K562 (cell line): ENCODE measurements around the gene KLK1. TPM values are rescaled to one million over a fixed set of nuclear protein-coding genes. Genes with fewer than 3 reads are reported as not detected.

ENCODE experiments used
- ATAC-seq: fragments of 200-7000 bp; cut with Tn5 transposase; 3 replicates; pipeline ENCODE4 v1.9.1; 2020; ENCODE audit warnings: moderate library complexity
- BruUV-seq: library from RNA; stranded (reverse); fragments of 400-500 nt; replicated peaks from 2 replicates; lab custom pipeline; 2021; lab: Mats Ljungman, UMichigan
- CTCF ChIA-PET: fragments of 300-600 bp; formaldehyde crosslinking; extraction: SDS; loops from one replicate; lab custom pipeline; 2021; ENCODE audit warnings: low intra/inter-chr PET ratio; lab: Yijun Ruan, JAX
- POLR2A ChIA-PET: fragments of 300-600, 350-650 bp; sonication (Branson Sonifier 250); formaldehyde crosslinking; extraction: SDS; loops from one replicate; lab custom pipeline; 2021; ENCODE audit warnings: antibody characterized with exemption, inconsistent platforms; lab: Yijun Ruan, JAX
- DNase-seq, 4 experiments: peaks; one replicate each; pipeline versions ENCODE4 v3.0.0 to v3.0.0-alpha.2; 2011 to 2018; ENCODE audit warnings: low spot score in 3 of 4, mixed read lengths in 3 of 4; ENCODE audit errors: extremely low read depth in 1 of 4
- FAIRE-seq: peaks from 2 replicates; lab custom pipeline; 2011; peaks lifted over from hg19 to GRCh38; lab: Jason Lieb, UNC
- H2AFZ ChIP-seq: 2 replicates; pipeline ENCODE4 v1.6.0; 2011; ENCODE audit warnings: low read depth, low read length, control low read depth, inconsistent platforms
- H3K27ac ChIP-seq: fragments of 200-600 bp; 3 replicates; pipeline ENCODE4 v1.8.0; 2011; ENCODE audit warnings: low read depth, mild to moderate bottlenecking, control low read depth, inconsistent platforms, low read length, moderate library complexity, mixed read lengths; ENCODE audit errors: extremely low read depth
- H3K27me3 ChIP-seq, 2 experiments: fragments of 300-600 bp in 1 of 2; 2 replicates in 1 of 2; 3 replicates in 1 of 2; pipeline versions ENCODE4 v1.6.0 to v1.8.0; 2011; ENCODE audit warnings: inconsistent platforms in 2 of 2, low read length in 2 of 2, mild to moderate bottlenecking in 1 of 2, mixed read lengths in 1 of 2, moderate library complexity in 1 of 2; ENCODE audit not compliant: control insufficient read depth in 2 of 2, insufficient read depth in 2 of 2
- H3K36me3 ChIP-seq: fragments of 300-600 bp; 3 replicates; pipeline ENCODE4 v1.8.0; 2011; ENCODE audit warnings: mild to moderate bottlenecking, low read length, inconsistent platforms; ENCODE audit not compliant: control insufficient read depth, insufficient read depth
- H3K4me1 ChIP-seq, 2 experiments: fragments of 200-600 bp in 1 of 2; replicated peaks in 1 of 2; 2 replicates in 1 of 2; 3 replicates in 1 of 2; pipeline versions ENCODE4 v1.5.1 to v1.8.0; 2011; ENCODE audit warnings: inconsistent platforms in 2 of 2, low read length in 2 of 2, mild to moderate bottlenecking in 1 of 2, mixed read lengths in 1 of 2, moderate library complexity in 1 of 2; ENCODE audit not compliant: control insufficient read depth in 2 of 2, insufficient read depth in 2 of 2
- H3K4me2 ChIP-seq: 2 replicates; pipeline ENCODE4 v1.6.1; 2011; ENCODE audit warnings: low read length, control low read depth, inconsistent platforms, mixed read lengths; ENCODE audit not compliant: insufficient read depth
- H3K4me3 ChIP-seq: fragments of 200-600 bp; sonication (generic), shearing (Covaris generic); 2 replicates; pipeline ENCODE4 v1.5.1; 2016; ENCODE audit warnings: control low read depth, inconsistent platforms
- H3K79me2 ChIP-seq: fragments of 200-600 bp; 3 replicates; pipeline ENCODE4 v1.8.0; 2011; ENCODE audit warnings: low read length, inconsistent platforms; ENCODE audit not compliant: control insufficient read depth, insufficient read depth
- H3K9ac ChIP-seq, 2 experiments: 2 replicates each; pipeline versions ENCODE4 v1.6.0 to v1.6.1; 2011; ENCODE audit warnings: low read depth in 2 of 2, low read length in 2 of 2, control low read depth in 1 of 2, inconsistent platforms in 1 of 2, mild to moderate bottlenecking in 1 of 2, mixed read lengths in 1 of 2; ENCODE audit not compliant: insufficient read depth in 1 of 2
- H3K9me1 ChIP-seq: one replicate; pipeline ENCODE4 v1.6.0; 2011; ENCODE audit warnings: inconsistent platforms, mild to moderate bottlenecking, low read length, moderate library complexity; ENCODE audit not compliant: control insufficient read depth, insufficient read depth
- H3K9me3 ChIP-seq: replicated peaks from 2 replicates; pipeline ENCODE4 v1.5.1; 2011; ENCODE audit warnings: low read depth, low read length, inconsistent platforms; ENCODE audit not compliant: control insufficient read depth, insufficient read depth
- H4K20me1 ChIP-seq: replicated peaks from 2 replicates; pipeline ENCODE4 v1.6.1; 2011; ENCODE audit warnings: low read length, inconsistent platforms, mixed read lengths; ENCODE audit not compliant: control insufficient read depth, insufficient read depth
- ARID2 ChIP-seq: fragments of 450-650 bp; IDR thresholded peaks from 2 replicates; pipeline ENCODE4 v1.6.1; 2017; ENCODE audit warnings: antibody characterized with exemption, mild to moderate bottlenecking
- ARNT ChIP-seq, 2 experiments: fragments of 450-650 bp; IDR thresholded peaks; 2 replicates each; pipeline ENCODE4 v1.6.1; 2016; ENCODE audit warnings: mild to moderate bottlenecking in 1 of 2
- COPS2 ChIP-seq: fragments of 450-650 bp; conservative IDR thresholded peaks from 2 replicates; pipeline ENCODE4 v1.6.1; 2016; ENCODE audit warnings: mild to moderate bottlenecking, moderate library complexity
- DIDO1 ChIP-seq: fragments of 450-650 bp; IDR thresholded peaks from 2 replicates; pipeline ENCODE4 v1.6.1; 2016; ENCODE audit warnings: low read depth, missing biosample characterization, missing genetic modification characterization
- KAT8 ChIP-seq: fragments of 450-650 bp; IDR thresholded peaks from 2 replicates; pipeline ENCODE4 v1.6.1; 2016; ENCODE audit warnings: low read depth, mild to moderate bottlenecking
- MTF1 ChIP-seq: fragments of 250-450 bp; sonication (Bioruptor Pico); IDR thresholded peaks from 2 replicates; pipeline ENCODE4 v1.9.0; 2021; ENCODE audit warnings: moderate library complexity, mild to moderate bottlenecking, inconsistent platforms, borderline replicate concordance
- PYGO2 ChIP-seq: fragments of 450-650 bp; IDR thresholded peaks from 2 replicates; pipeline ENCODE4 v1.6.1; 2016; ENCODE audit warnings: mild to moderate bottlenecking, missing genetic modification characterization, moderate library complexity, missing compliant biosample characterization
- SMAD4 ChIP-seq: fragments of 250-450 bp; sonication (Bioruptor Pico); conservative IDR thresholded peaks from 2 replicates; pipeline ENCODE4 v1.8.0; 2021; ENCODE audit warnings: inconsistent platforms, mild to moderate bottlenecking, moderate library complexity
- TRIM28 ChIP-seq: fragments of 450-650 bp; IDR thresholded peaks from 2 replicates; pipeline ENCODE4 v1.6.1; 2017
- ZBTB12 ChIP-seq: fragments of 250-450 bp; sonication (Bioruptor Pico); IDR thresholded peaks from 2 replicates; pipeline ENCODE4 v1.4.0; 2020
- ZBTB34 ChIP-seq: fragments of 250-450 bp; sonication (Bioruptor Pico); IDR thresholded peaks from 2 replicates; pipeline ENCODE4 v1.8.0; 2021; ENCODE audit warnings: mild to moderate bottlenecking, moderate library complexity
- WGBS: fragments of 100-300 bp; shearing (Covaris generic); methylation state at CpG from one replicate; pipeline ENCODE4 v1.1.6; 2016; ENCODE audit warnings: low coverage, mixed read lengths; ENCODE audit not compliant: insufficient coverage; ENCODE audit errors: missing lambda C conversion rate; 5-methylcytosine and 5-hydroxymethylcytosine counted together
- in situ Hi-C: fragments of 300-500 bp; cut with MboI; formaldehyde crosslinking; loops from 4 replicates; pipeline ENCODE4 v1.15.0; 2018; ENCODE audit warnings: inconsistent platforms, mixed read lengths
- intact Hi-C: fragments of 100-400 bp; cut with micrococcal nuclease; formaldehyde crosslinking; loops from 2 replicates; pipeline ENCODE4 v1.14.2; 2022
- polyA plus RNA-seq, 8 experiments: library from polyadenylated mRNA; depleted of rRNA in 4 of 8; stranded (reverse) in 5 of 8; unstranded in 3 of 8; fragments of >200 nt; fragmentation: Nextera tagmentation in 2 of 8; fragmentation: Illumina TruSeq in 1 of 8; extraction: Ambion mirVana in 2 of 8; extraction: Trizol in 1 of 8; gene quantifications; 2 replicates each; pipeline versions ENCODE4 v1.2.1 to v1.2.3, GENCODE V29; 2011 to 2014; ENCODE audit warnings: inconsistent platforms in 1 of 8, missing spikeins in 1 of 8
- total RNA-seq, 7 experiments: library from RNA; depleted of rRNA in 6 of 7; stranded (reverse); fragments of >200 nt in 6 of 7; fragmentation: Illumina TruSeq in 2 of 7; extraction: Trizol in 2 of 7; gene quantifications; 2 replicates each; pipeline versions ENCODE4 v1.2.1 to v1.2.3, GENCODE V29; 2011 to 2021; ENCODE audit warnings: low replicate concordance in 1 of 7
- TF ChIP-seq, protein P1 (sequence below): sonication (generic); formaldehyde crosslinking; IDR thresholded peaks from 2 replicates; pipeline ENCODE4 v1.8.0; 2022; ENCODE audit warnings: missing genetic modification reagents, mild to moderate bottlenecking, moderate library complexity, borderline replicate concordance
- TF ChIP-seq, protein P2 (sequence below): fragments of 250-450 bp; sonication (Bioruptor Pico); IDR thresholded peaks from 2 replicates; pipeline ENCODE4 v1.5.0; 2021; ENCODE audit warnings: mild to moderate bottlenecking, moderate library complexity

The KLK1 gene
- total and polyA plus RNA-seq, 9 of the 15 experiments (the other 6 are each of a cell fraction or from before 2014, with no cell fraction given), result 0.87 to 15.4 (median 9.1) TPM

- 55% methylated on average over 16 of the region's 16 CpGs for WGBS
- Histone ChIP-seq H3K9me1 (no peaks in the 10 kb centered on the region), H3K9me3 (no peaks in the 10 kb centered on the region), H3K9ac (no peak overlapping the region), H3K4me1 (peaks cover 21 to 27% of the 10 kb centered on the region in 2 experiments; a peak in 4 of 5 replicates), H3K4me3 (no peak overlapping the region), H2AFZ (no peak overlapping the region), H3K27me3 (no peaks in the 10 kb centered on the region), H3K79me2 (no peaks in the 10 kb centered on the region), H3K27ac (no peak overlapping the region), H4K20me1 (no peaks in the 10 kb centered on the region), H3K4me2 (no peak overlapping the region), H3K36me3 (no peaks in the 10 kb centered on the region)
- ChIA-PET POLR2A (interaction anchor here (0.6 to 1.3 kb wide), 3 partner anchors 19 to 76 kb away, joined by 4 to 7 read pairs (median 5); no protein-coding TSS in a partner anchor), CTCF (interaction anchor here (1.0 to 4.2 kb wide), 2 partner anchors 56 to 243 kb away, joined by 3 to 91 read pairs; partner anchors contain the start of gene CLEC11A)
- TF ChIP-seq SMAD4 (CRISPR knock-in tag) (no peak), ARID2 (no peak), TRIM28 (no peak), ZBTB34 (no peak), DIDO1 (tag) (no peak), ARNT (IDR thresholded peaks at IDR 0.05) (no peak), MTF1 (CRISPR knock-in tag) (no peak), COPS2 (no peak), PYGO2 (tag) (no peak), ZBTB12 (CRISPR knock-in tag) (no peak), KAT8 (no peak)
- TF ChIP-seq, protein P1, sequence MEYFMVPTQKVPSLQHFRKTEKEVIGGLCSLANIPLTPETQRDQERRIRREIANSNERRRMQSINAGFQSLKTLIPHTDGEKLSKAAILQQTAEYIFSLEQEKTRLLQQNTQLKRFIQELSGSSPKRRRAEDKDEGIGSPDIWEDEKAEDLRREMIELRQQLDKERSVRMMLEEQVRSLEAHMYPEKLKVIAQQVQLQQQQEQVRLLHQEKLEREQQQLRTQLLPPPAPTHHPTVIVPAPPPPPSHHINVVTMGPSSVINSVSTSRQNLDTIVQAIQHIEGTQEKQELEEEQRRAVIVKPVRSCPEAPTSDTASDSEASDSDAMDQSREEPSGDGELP (CRISPR knock-in tag), result no peak
- TF ChIP-seq, protein P2, sequence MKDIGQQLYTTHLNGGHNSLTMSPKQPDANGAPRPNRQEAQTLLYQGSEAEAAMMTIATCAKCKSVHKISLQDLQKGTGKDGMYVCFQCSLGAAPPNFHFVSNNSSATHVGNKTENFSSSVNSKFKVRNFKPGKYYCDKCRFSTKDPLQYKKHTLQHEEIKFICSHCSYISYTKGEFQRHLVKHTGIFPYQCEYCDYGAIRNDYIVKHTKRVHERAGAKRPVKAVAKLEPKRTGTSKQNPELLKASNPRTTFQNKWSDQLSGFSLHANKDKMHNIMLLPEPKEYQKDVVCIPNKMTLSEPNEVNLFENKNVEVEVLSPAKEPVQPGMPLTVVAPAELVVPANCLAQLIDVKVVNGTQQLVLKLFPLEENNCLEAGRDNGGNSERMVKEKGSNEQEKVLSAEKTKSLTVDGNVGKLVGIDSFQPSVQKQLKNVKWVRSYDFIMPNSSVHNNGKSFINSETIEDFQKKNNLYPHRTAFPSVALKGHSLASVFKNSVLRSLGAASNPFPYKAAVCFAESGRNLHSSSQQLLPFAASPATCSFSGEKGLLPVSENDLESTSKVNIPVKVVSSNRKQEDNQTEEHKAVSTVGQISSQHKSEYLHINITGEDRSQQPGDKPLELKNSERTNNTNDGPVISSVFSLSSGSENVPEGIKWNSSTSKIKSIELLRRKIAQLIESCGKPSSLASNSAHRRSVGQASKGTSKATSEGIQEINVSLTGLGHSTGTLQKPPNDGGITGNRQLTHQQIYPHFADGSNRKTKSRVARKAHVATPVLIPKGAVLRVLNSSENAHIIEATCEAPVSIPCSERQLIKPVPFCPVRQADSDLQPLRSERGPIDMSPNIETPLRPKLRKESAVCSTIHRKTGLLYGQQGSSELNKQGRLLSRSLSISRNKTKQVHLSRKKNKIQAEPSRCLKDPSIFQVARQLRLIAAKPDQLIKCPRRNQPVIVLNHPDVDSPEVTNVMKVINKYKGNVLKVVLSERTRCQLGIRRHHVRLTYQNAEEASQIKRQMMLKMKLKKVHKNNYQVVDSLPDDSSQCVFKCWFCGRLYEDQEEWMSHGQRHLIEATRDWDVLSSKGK, result no peak
- in situ Hi-C loops (loop anchor here (5.0 to 10.0 kb wide), 2 partner anchors 249 to 426 kb away; no protein-coding TSS in a partner anchor), intact Hi-C loops (loop anchor here (5.0 kb wide), 1 partner anchor 174 kb away; no protein-coding TSS in a partner anchor)
- BruUV-seq, result no TSS peak
- ATAC-seq, result no peak
- no peak for DNase-seq
- FAIRE-seq, result no peak
These were observed 42.7 kb downstream of the KLK1 start for GRCh38 chr19:50780753-50781435.
